Heart left ventricle (tissue), 16 donors: ENCODE results near the gene TRIOBP. TPM values are rescaled to one million over a fixed set of nuclear protein-coding genes. Genes with fewer than 3 reads are reported as not detected.

Experiments
- ATAC-seq, 4 donors: fragments of 200-7000 bp; cut with Tn5 transposase; one replicate each; pipeline ENCODE4 v1.9.1; 2020 to 2022; ENCODE audit warnings: moderate library complexity in 4 of 4, mild to moderate bottlenecking in 3 of 4, moderate number of reproducible peaks in 1 of 4
- DNase-seq, 5 donors: peaks; one replicate each; pipeline ENCODE4 v3.0.0-alpha.2; 2020
- H3K27ac ChIP-seq, 12 donors: fragments of 200-600 bp; sonication (generic) in 4 of 12; one replicate each; pipeline versions ENCODE4 v1.5.0 to v1.8.0; 2016 to 2022; ENCODE audit warnings: mild to moderate bottlenecking in 2 of 12
- H3K27me3 ChIP-seq, 9 donors: fragments of 200-600 bp; sonication (generic) in 2 of 9; one replicate each; pipeline versions ENCODE4 v1.5.1 to v1.8.0; 2016 to 2022; ENCODE audit warnings: mild to moderate bottlenecking in 3 of 9
- H3K36me3 ChIP-seq, 9 donors: fragments of 200-600 bp; sonication (generic) in 2 of 9; one replicate each; pipeline versions ENCODE4 v1.5.0 to v1.8.0; 2018 to 2022; ENCODE audit warnings: mild to moderate bottlenecking in 2 of 9
- H3K4me1 ChIP-seq, 12 donors: fragments of 200-600 bp; sonication (generic) in 4 of 12; one replicate each; pipeline versions ENCODE4 v1.5.0 to v1.8.0; 2016 to 2022; ENCODE audit warnings: mild to moderate bottlenecking in 3 of 12
- H3K4me3 ChIP-seq, 12 donors: fragments of 200-600 bp; sonication (generic) in 4 of 12; one replicate each; pipeline versions ENCODE4 v1.5.0 to v1.8.0; 2017 to 2022; ENCODE audit warnings: mild to moderate bottlenecking in 9 of 12, moderate library complexity in 4 of 12
- H3K9me3 ChIP-seq, 12 donors: fragments of 200-600 bp; sonication (generic) in 4 of 12; one replicate each; pipeline versions ENCODE4 v1.5.0 to v1.8.0; 2016 to 2022; ENCODE audit warnings: mild to moderate bottlenecking in 1 of 12
- POLR2A ChIP-seq, 2 donors: fragments of 450-650 bp; IDR thresholded peaks; one replicate each; pipeline ENCODE4 v1.6.1; 2017; ENCODE audit warnings: antibody characterized with exemption in 2 of 2, mild to moderate bottlenecking in 2 of 2, moderate library complexity in 2 of 2
- WGBS, 4 donors: extraction: QIAGEN DNeasy Blood & Tissue Kit in 2 of 4; methylation state at CpG; one replicate each; pipeline versions ENCODE4 v1.1.5 to v1.1.7; 2013 to 2018; 5-methylcytosine and 5-hydroxymethylcytosine counted together
- intact Hi-C, 10 donors: fragments of 100-400 bp; cut with DNase I; formaldehyde crosslinking; loops; one replicate each; pipeline versions ENCODE4 v1.11.1 to v1.14.2; 2022
- polyA plus RNA-seq, 2 donors: library from polyadenylated mRNA; stranded (reverse); fragments of 200-250 nt; gene quantifications; one replicate each; pipeline ENCODE4 v1.2.3, GENCODE V29; 2013
- total RNA-seq, 9 donors: library from RNA; depleted of rRNA in 2 of 9; stranded (reverse); fragments of >200 nt in 2 of 9; fragmentation: NEBNext Ultra II Directional in 3 of 9; extraction: Animal tissue kit (Norgen Biotek cat#: 25700) in 3 of 9; gene quantifications; one replicate each; pipeline versions ENCODE4 v1.1.0 to v1.2.4, GENCODE V29; 2016 to 2023
- TF ChIP-seq, protein P1 (sequence below), 12 donors: fragments of 200-600 bp; sonication (generic) in 4 of 12; IDR thresholded peaks; one replicate each; pipeline versions ENCODE4 v1.5.0 to v1.8.0; 2018 to 2022; ENCODE audit warnings: antibody characterized with exemption in 12 of 12, mild to moderate bottlenecking in 5 of 12
- donor health status: ischemic (EF 13 %, LVEDD 7.1; RV severe dilation, severe dysfunction).
- donor health status: healthy with polysubstance abuse.
- donor health status: DM: no; HTN: yes; CAD: no.
- donor health status: DM: no; HTN: no; CAD: no.
- donor health status: ischemic (EF 25% LVEDD 6.9; RV normal size, moderate dysfunction).
- donor health status: ischemic (EF 25% LVEDD 5.7; RV mildly dilated, moderate dysfunction).
- donor health status: healthy.
- donor health status: DM: yes; HTN: yes; CAD: no.
- donor health status: ischemic (EF 35%, LVEDD 5.7; RV mildly dilated, moderate dysfunction).
- donor health status: nonischemic (EF 11% LVEDD 7.7; RV severe dilation, severe dysfunction).
- donor health status: DM: yes; HTN: yes; CAD: no.
- donor health status: PGD.
- donor health status: ischemic (EF 29% LVEDD 5.4; RV normal size, mild dysfunction).
- donor health status: nonischemic (EF 23%, LVEDD 6.1; RV moderate dilation, normal function).

TRIOBP gene
- total and polyA plus RNA-seq, 11 donors = 54.9 to 147 (median 94.7) TPM

DNA sequence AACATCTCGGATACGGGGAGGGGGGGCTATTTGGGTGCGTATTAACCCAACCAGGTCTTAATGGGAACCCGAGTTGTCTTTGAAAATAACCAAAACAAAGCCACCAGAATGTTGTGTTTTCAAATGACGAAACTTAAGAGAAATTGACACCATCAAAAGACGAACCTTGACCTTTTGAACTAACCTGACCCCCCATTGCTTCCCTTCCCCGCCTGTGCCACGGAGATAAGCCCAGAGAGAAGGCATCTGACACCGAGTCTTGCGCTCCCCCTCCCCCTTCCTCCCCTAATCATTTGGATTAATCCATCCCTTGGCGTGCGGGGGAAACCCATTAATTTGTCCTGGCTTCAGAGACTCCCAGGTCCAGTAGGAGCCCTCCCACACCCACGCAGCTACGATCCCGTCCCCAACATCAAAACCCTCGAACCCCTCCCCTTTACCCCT is 106.4 kb downstream of the TRIOBP start:
- 42 to 56% (median 49%) methylated on average over 16 of the region's 16 CpGs for WGBS, 4 donors

DNA sequence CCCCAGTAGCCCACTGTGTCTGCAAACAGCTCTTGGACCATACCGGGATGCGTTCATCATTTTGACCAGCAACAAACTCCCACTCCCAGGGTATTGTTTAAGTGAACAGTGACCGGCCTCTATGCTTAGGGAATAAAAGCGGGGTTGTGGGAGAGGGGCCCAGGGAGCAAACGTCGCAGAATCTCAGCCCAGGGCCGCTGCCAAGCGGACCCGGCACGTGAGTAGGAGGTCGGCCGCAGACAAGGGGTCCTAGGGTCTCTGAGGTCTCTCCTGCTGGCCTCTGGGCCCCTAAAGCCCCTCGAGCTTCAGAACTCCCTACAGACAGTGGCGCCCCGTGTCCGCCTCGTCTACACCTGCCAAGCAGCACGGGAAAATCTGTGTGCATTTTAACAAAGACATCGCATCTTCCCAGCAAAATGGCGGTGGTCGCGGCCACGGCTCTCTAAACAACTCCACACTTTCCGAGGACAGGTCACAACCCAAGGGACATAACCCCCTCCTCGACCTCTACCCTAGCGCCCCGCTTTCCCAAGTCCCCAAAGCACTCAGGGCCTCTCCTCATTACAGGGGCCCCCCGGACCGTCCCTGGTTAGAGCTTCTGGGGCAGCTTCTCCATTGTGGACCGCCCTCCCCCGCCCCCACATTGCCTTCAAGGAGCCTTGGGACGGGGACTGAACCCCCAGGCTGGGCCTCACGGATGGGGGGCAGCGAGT is 106.9 kb downstream of the TRIOBP start:
- Histone ChIP-seq H3K27me3 (peaks cover 0 to 2% (median 0%) of the 10 kb centered on the region in 9 donors), H3K4me3 (peak overlapping the region in 5 of 12 donors; percentile 65 to 85 (median 79)), H3K9me3 (no peaks in the 10 kb centered on the region), H3K27ac (peak overlapping the region in 5 of 12 donors; percentile 89 to 96 (median 93)), H3K4me1 (peaks cover 0 to 53% (median 29%) of the 10 kb centered on the region in 12 donors), H3K36me3 (no peaks in the 10 kb centered on the region)
- ATAC-seq (no peak), DNase-seq (no peak)
- 57 to 76% (median 65%) methylated on average over 30 to 34 of the region's 34 CpGs for WGBS, 4 donors
- TF ChIP-seq, protein P1, sequence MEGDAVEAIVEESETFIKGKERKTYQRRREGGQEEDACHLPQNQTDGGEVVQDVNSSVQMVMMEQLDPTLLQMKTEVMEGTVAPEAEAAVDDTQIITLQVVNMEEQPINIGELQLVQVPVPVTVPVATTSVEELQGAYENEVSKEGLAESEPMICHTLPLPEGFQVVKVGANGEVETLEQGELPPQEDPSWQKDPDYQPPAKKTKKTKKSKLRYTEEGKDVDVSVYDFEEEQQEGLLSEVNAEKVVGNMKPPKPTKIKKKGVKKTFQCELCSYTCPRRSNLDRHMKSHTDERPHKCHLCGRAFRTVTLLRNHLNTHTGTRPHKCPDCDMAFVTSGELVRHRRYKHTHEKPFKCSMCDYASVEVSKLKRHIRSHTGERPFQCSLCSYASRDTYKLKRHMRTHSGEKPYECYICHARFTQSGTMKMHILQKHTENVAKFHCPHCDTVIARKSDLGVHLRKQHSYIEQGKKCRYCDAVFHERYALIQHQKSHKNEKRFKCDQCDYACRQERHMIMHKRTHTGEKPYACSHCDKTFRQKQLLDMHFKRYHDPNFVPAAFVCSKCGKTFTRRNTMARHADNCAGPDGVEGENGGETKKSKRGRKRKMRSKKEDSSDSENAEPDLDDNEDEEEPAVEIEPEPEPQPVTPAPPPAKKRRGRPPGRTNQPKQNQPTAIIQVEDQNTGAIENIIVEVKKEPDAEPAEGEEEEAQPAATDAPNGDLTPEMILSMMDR (IDR thresholded peaks at IDR 0.05) = no peak
- TF ChIP-seq POLR2A (IDR thresholded peaks at IDR 0.05) = no peak
- intact Hi-C loops = loop anchor here in 4 of 10 donors (2.0 to 10.0 kb wide), 4 partner anchors 49 to 55 kb away; no protein-coding TSS in a partner anchor

More for the DNA sequence above, 106.4 kb downstream of the TRIOBP start:
- H3K27ac ChIP-seq = peak overlapping the region in 1 of 12 donors; percentile 69
- DNase-seq = no peak
- ATAC-seq = no peak
- peak overlapping the region in 9 of 12 donors; percentile 57 to 83 (median 69) for H3K4me3 ChIP-seq
- intact Hi-C loops = loop anchor here in 3 of 10 donors (2.0 to 10.0 kb wide), 3 partner anchors 48 to 54 kb away; no protein-coding TSS in a partner anchor
- H3K4me1 ChIP-seq = peaks cover 0 to 48% (median 24%) of the 10 kb centered on the region in 12 donors
- no peaks in the 10 kb centered on the region for H3K36me3 ChIP-seq
- no peak for TF ChIP-seq POLR2A (IDR thresholded peaks at IDR 0.05)
- TF ChIP-seq, protein P1 (IDR thresholded peaks at IDR 0.05) = no peak
- H3K9me3 ChIP-seq = no peaks in the 10 kb centered on the region
- H3K27me3 ChIP-seq = peaks cover 0 to 2% (median 0%) of the 10 kb centered on the region in 9 donors

DNA sequence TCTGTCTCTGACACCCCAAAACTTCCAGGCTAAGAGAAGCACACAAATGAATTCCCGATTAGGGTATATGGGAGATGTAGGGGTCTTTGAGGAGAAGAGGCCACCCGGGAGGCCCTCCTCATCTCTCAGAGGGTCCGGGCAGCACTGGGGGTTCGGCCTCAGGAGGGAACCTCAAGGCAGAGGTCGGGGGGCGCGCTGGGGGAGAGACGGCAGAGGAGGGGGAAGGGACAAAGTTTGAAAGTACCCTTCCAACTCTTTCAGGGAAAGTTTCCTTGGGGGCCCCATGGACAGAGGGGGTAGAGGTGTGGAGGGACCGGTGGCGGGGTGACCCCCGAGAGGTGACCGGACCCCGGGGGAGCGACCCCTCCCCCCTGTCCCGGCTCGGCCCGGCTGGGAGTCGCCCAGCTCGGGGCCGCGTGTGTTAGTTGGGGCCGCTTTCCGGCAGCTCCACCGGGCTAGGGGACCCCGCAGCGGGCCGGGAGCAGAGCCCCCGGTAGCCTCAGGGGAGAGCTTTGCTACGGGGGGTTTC is 107.6 kb downstream of the TRIOBP start:
- Histone ChIP-seq H3K27ac (peak overlapping the region; percentile 62 to 97 (median 93)), H3K27me3 (peaks cover 0 to 2% (median 0%) of the 10 kb centered on the region in 9 donors), H3K36me3 (no peaks in the 10 kb centered on the region), H3K9me3 (no peaks in the 10 kb centered on the region), H3K4me3 (peak overlapping the region; percentile 48 to 85 (median 74)), H3K4me1 (peaks cover 0 to 57% (median 30%) of the 10 kb centered on the region in 12 donors)
- intact Hi-C loops = loop anchor here in 3 of 10 donors (2.0 to 10.0 kb wide), 3 partner anchors 50 to 52 kb away; no protein-coding TSS in a partner anchor
- peak in 1 of 5 donors; percentile 38 for DNase-seq
- 6 to 17% (median 9%) methylated on average over 16 to 29 of the region's 29 CpGs for WGBS, 4 donors
- TF ChIP-seq POLR2A (IDR thresholded peaks at IDR 0.05) = no peak
- TF ChIP-seq, protein P1 (IDR thresholded peaks at IDR 0.05) = no peak
- no peak for ATAC-seq
